Panc1 (cell line): ENCODE results near the gene BAX. TPM values are rescaled to one million over a fixed set of nuclear protein-coding genes. Genes with fewer than 3 reads are reported as not detected.

Source experiments
- ATAC-seq: fragments of 200-7000 bp; cut with Tn5 transposase; 2 replicates; pipeline ENCODE4 v1.9.1; 2020; ENCODE audit warnings: mild to moderate bottlenecking, moderate library complexity
- BruUV-seq: library from RNA; stranded (reverse); fragments of 400-500 nt; replicated peaks from 2 replicates; lab custom pipeline; 2021; lab: Mats Ljungman, UMichigan
- CTCF ChIA-PET: fragments of 300-600 bp; sonication (Branson Sonifier 250); formaldehyde crosslinking; loops from one replicate; lab custom pipeline; 2022; ENCODE audit warnings: antibody characterized with exemption; lab: Charles Lee
- POLR2A ChIA-PET: fragments of 300-600 bp; sonication (Branson Sonifier 250); formaldehyde crosslinking; loops from one replicate; lab custom pipeline; 2022; ENCODE audit warnings: antibody characterized with exemption; lab: Charles Lee
- DNase-seq: peaks from one replicate; pipeline ENCODE4 v3.0.0-alpha.2; 2010; ENCODE audit warnings: low read depth, low spot score
- H3K27ac ChIP-seq: 2 replicates; pipeline ENCODE4 v1.5.1; 2011; ENCODE audit warnings: mild to moderate bottlenecking, low read length, inconsistent platforms
- H3K27me3 ChIP-seq: fragments of 200-500 bp; sonication (Bioruptor generic); 2 replicates; pipeline ENCODE4 v1.6.0; 2014; ENCODE audit warnings: low read length, inconsistent platforms; ENCODE audit not compliant: control insufficient read depth, insufficient read depth
- H3K36me3 ChIP-seq: fragments of 200-500 bp; sonication (Bioruptor generic); 2 replicates; pipeline ENCODE4 v1.5.1; 2014; ENCODE audit warnings: inconsistent platforms, mild to moderate bottlenecking, low read length, moderate library complexity; ENCODE audit not compliant: control insufficient read depth, insufficient read depth
- H3K4me1 ChIP-seq: 2 replicates; pipeline ENCODE4 v1.5.1; 2011; ENCODE audit warnings: inconsistent platforms, mild to moderate bottlenecking, low read length, moderate library complexity; ENCODE audit not compliant: control insufficient read depth, insufficient read depth
- H3K4me3 ChIP-seq, 2 experiments: 2 replicates each; pipeline ENCODE4 v1.5.1; 2011 to 2012; ENCODE audit warnings: low read depth in 2 of 2, low read length in 2 of 2, mild to moderate bottlenecking in 2 of 2, inconsistent platforms in 1 of 2, moderate library complexity in 1 of 2
- H3K9me3 ChIP-seq: fragments of 200-500 bp; sonication (Bioruptor generic); 2 replicates; pipeline ENCODE4 v1.5.1; 2014; ENCODE audit warnings: low read depth, mild to moderate bottlenecking, inconsistent platforms, low read length, moderate library complexity; ENCODE audit not compliant: control insufficient read depth, insufficient read depth
- CTCF ChIP-seq: fragments of 450-650 bp; IDR thresholded peaks from 2 replicates; pipeline ENCODE4 v1.5.1; 2017; ENCODE audit warnings: mild to moderate bottlenecking
- POLR2AphosphoS5 ChIP-seq: IDR thresholded peaks from 2 replicates; pipeline ENCODE4 v1.6.1; 2012; ENCODE audit warnings: mild to moderate bottlenecking, low read depth, low read length, moderate library complexity
- REST ChIP-seq, 2 experiments: IDR thresholded peaks; 2 replicates each; pipeline ENCODE4 v1.6.1; 2011 to 2012; ENCODE audit warnings: low read depth in 2 of 2, control low read depth in 1 of 2, low read length in 1 of 2, mild to moderate bottlenecking in 1 of 2, moderate library complexity in 1 of 2; ENCODE audit not compliant: insufficient read depth in 1 of 2
- SIN3A ChIP-seq: IDR thresholded peaks from 2 replicates; pipeline ENCODE4 v1.6.1; 2012; ENCODE audit warnings: low read depth, mild to moderate bottlenecking, low read length, moderate library complexity, borderline replicate concordance; ENCODE audit not compliant: insufficient read depth
- TCF7L2 ChIP-seq: IDR thresholded peaks from 2 replicates; pipeline ENCODE4 v1.6.1; 2011; ENCODE audit warnings: mild to moderate bottlenecking, low read depth, low read length, inconsistent platforms
- in situ Hi-C: cut with HindIII; loops from 2 replicates; pipeline ENCODE4 v1.10.0; 2016; ENCODE audit warnings: low sequenced_read_pairs, low pct_unique_long_range_greater_than_20kb
- intact Hi-C: fragments of 100-400 bp; cut with micrococcal nuclease; formaldehyde crosslinking; loops from one replicate; pipeline ENCODE4 v1.10.0; 2022; ENCODE audit not compliant: unreplicated experiment
- total RNA-seq: library from RNA; stranded (reverse); gene quantifications from one replicate; pipeline ENCODE4 v1.2.1, GENCODE V29; 2021; ENCODE audit not compliant: unreplicated experiment

BAX gene
- total RNA-seq, 1 experiment from 2014 or later = 100 TPM

- BruUV-seq = no TSS peak
- TF ChIP-seq CTCF (no peak), TCF7L2 (no peak), SIN3A (no peak), REST (IDR thresholded peaks at IDR 0.05; ENCODE audit: insufficient read depth in 1 of 2, low read depth in 2 of 2, low read length in 1 of 2) (no peak), POLR2AphosphoS5 (no peak)
- Histone ChIP-seq H3K4me1 (no peaks in the 10 kb centered on the region), H3K27ac (0 out of 2 replicates have a peak within 1 kb of the TSS, but pooled peaks have one; percentile 15), H3K4me3 (peak within 1 kb of the TSS; percentile 48 to 65), H3K36me3 (no peaks in the 10 kb centered on the region), H3K27me3 (no peaks in the 10 kb centered on the region), H3K9me3 (no peaks in the 10 kb centered on the region)
- POLR2A ChIA-PET = no interaction called here
- DNase-seq (peak; percentile 33), ATAC-seq (peak; percentile 93)
- in situ Hi-C loops (no loop called here), intact Hi-C loops (no loop called here)
- CTCF ChIA-PET = interaction anchor here (1.3 kb wide), 1 partner anchor 37 kb away, joined by 6 read pairs; no protein-coding TSS in a partner anchor
Measured at GRCh38 chr19:48933382-48933932, 21.2 kb upstream of the BAX start, which contains the start of gene DHDH. Gene DHDH (plus strand): TSS chr19:48933699. CDS start chr19:48933722, 23 bp downstream.

- BruUV-seq = no TSS peak
- CTCF ChIA-PET = interaction anchor here (0.6 to 1.3 kb wide), 2 partner anchors 9 to 35 kb away, joined by 7 to 10 read pairs; no protein-coding TSS in a partner anchor
- POLR2A ChIA-PET = no interaction called here
Measured at GRCh38 chr19:48934837-48935236, 19.8 kb upstream of the BAX start.

More at GRCh38 chr19:48934837-48935236, 19.8 kb upstream of the BAX start:
- peak; percentile 87 for ATAC-seq
- no peak for DNase-seq
- H3K27ac ChIP-seq = no peak overlapping the region
- TF ChIP-seq CTCF (no peak; the same call in 1 of the 2 replicates), SIN3A (no peak), POLR2AphosphoS5 (no peak), TCF7L2 (no peak), REST (IDR thresholded peaks at IDR 0.05; ENCODE audit: insufficient read depth in 1 of 2, low read depth in 2 of 2, low read length in 1 of 2) (no peak)
- H3K4me1 ChIP-seq = no peaks in the 10 kb centered on the region
- in situ Hi-C loops (no loop called here), intact Hi-C loops (no loop called here)
- H3K9me3 ChIP-seq = no peaks in the 10 kb centered on the region
- H3K36me3 ChIP-seq = no peaks in the 10 kb centered on the region
- H3K4me3 ChIP-seq = no peak overlapping the region
- no peaks in the 10 kb centered on the region for H3K27me3 ChIP-seq
